HG03095 (cell line): ENCODE measurements around the gene HECTD4.
"Not testable (repeated sequence)": the region's sequence is repeated elsewhere in the genome, so short reads cannot be mapped to it uniquely, and the experiment has no call there.

Experiments
- ATAC-seq: cut with Tn5 transposase; IDR thresholded peaks from one replicate; pipeline ENCODE4 v1.9.1; 2021; ENCODE audit warnings: moderate library complexity; ENCODE audit not compliant: unreplicated experiment

HECTD4 gene

GRCh38 chr12:112126911-112127310 lies 255.3 kb downstream of the HECTD4 start:
- no peak for ATAC-seq

DNA sequence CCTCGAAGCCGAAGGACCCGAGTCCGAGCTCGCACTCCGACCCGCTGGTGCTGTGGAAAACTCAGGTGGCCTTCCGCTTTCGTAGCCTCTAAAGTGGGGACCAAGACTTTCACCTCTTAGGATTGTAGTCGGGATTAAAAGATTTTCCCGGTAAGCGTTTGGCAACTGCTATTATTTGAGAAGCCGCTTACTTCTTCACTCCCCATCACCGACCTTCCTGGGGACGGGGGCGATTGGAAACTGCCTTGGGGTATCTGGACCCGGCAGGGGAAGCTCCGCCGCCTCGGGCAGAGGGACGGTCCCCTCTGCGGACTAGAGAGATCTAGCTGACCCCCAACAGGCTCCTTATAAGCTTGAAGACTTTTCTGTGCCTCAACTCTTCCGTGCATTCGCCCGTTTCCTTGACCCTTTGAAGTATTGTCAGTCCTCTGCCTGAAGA lies 256.2 kb downstream of the HECTD4 start:
- no peak for ATAC-seq

DNA sequence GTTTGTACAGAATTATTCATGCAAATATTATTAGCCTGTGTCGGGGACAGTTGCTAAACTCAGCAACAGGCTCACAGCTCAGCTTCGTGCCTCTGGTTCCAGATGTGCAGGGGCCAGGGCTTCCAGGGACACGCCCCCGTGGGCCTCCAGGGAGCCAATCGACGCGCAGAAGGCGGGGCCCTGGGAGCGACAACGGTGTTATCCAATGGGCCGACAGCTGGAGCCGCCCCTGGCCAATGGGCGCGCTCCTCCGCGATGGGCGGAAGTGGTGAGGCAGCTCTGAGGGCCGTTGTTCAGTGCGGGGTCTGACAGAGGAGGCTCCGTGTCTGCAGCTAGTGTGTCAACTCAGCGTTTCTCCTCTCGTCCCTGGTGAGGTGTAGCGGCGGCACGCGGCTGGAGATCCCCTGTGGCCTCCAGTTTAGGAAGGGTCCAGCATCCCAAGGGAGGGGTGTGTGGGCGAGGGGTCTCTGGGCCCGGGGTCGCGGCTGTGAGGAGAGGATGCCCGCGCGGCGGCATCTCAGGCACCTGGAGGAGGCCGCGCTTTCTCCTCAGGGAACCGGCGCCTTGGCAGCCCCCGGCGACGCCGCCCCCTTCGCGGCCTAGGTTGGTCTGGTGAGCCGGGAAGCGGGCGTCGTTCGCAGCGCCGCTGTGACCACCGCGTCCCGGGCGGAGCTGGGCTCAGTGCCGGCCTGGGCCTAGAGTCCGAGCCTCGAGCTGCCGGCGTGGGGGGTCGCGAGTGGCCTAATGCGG lies 256.8 kb downstream of the HECTD4 start, which contains the start of gene TRAFD1:
TSS of gene TRAFD1 (plus strand) at position 311 of the 750 bp plus-strand sequence. CDS start 4,963 bp downstream, outside the sequence.
- peak; percentile 88 for ATAC-seq

- ATAC-seq, result no peak
Measured at GRCh38 chr12:112124918-112125249, 257.3 kb downstream of the HECTD4 start.

DNA sequence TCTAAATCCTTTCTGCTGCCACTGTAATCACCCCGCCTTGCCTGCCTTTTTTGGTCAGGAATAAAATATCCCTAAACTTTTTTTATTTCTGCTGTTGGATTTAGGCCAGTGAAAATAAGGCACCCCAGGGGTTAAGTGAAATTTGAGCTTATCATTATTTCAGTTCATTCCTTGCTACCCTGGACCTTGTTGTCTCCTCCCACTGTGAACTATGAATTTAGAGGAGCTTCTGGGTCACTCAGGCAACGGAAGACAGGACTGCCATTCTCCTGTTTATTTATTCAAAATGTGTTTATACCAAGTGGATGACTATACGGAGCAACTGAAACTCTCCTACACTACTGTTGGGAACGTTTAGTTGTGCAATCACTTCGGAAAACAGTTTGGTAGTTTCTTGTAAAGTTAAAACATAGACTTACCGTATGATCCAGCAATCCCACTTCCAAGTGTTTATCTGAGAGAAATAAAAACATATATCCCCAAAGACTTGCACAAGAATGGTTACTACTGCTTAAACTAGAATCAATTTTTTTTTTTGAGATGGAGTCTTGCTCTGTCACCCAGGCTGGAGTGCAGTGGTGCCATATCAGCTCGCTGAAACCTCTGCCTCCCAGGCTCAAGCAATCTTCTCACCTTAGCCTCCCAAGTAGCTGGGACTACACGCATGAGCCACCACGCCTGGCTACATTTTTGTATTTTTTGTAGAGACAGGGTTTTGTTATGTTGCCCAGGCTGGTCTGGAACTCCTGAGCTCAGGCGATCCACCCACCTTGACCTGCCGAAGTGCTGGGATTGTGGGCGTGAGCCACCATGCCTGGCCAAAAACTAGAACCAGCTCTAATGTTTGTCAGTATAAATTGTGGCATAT lies 259.2 kb downstream of the HECTD4 start:
- ATAC-seq, result no peak

DNA sequence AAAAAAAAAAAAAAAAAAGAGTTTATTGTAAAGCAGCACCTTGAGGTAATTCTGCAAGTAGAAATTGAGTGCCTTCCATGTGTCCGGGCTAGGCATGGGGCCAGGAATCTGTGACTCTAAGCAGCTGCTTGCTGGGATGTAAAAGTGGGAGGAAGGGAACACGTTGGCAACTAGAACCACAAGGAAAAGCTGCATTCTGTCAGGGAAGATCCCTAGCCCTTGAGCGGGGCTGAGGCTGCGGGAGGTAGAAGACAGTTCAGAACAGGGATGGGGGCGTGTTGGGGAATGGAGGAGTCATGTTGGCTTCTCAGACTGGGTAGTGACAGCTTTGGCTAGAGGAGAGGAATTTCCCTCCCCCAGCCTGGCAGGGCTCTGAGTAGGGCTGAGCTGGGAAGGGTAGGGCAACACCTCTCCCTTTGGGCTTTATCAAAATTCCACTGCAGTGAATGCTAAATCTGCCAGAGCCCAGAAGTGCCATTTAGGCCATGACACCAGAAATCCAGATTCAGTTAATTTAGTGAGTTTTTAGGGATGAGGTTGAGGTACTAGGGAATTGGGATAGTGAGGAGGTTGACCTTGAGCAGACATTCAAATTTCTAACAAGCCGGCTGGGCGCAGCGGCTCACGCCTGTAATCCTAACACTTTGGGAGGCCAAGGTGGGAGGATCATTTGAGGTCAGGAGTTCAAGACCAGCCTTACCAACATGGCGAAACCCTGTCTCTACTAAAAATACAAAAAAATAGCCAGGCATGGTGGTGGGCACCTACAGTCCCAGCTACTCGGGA lies 260.3 kb downstream of the HECTD4 start:
- no peak for ATAC-seq

DNA sequence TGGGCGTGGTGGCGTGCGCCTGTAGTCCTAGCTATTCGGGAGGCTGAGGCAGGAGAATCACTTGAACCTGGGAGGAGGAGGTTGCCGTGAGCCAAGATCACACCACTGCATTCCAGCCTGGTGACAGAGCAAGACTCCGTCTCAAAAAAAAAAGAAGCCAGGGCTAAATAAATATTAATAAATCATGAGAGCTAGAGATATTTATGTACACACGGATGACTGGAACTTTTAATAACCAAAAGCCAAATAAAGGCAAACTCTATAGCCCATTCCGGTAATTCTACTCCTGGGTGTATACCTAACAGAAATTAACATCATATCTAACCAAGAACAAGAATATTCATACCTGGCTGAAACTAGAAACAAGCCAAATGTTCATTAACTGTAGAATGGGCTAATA lies 264.5 kb downstream of the HECTD4 start:
- ATAC-seq, result no peak

DNA sequence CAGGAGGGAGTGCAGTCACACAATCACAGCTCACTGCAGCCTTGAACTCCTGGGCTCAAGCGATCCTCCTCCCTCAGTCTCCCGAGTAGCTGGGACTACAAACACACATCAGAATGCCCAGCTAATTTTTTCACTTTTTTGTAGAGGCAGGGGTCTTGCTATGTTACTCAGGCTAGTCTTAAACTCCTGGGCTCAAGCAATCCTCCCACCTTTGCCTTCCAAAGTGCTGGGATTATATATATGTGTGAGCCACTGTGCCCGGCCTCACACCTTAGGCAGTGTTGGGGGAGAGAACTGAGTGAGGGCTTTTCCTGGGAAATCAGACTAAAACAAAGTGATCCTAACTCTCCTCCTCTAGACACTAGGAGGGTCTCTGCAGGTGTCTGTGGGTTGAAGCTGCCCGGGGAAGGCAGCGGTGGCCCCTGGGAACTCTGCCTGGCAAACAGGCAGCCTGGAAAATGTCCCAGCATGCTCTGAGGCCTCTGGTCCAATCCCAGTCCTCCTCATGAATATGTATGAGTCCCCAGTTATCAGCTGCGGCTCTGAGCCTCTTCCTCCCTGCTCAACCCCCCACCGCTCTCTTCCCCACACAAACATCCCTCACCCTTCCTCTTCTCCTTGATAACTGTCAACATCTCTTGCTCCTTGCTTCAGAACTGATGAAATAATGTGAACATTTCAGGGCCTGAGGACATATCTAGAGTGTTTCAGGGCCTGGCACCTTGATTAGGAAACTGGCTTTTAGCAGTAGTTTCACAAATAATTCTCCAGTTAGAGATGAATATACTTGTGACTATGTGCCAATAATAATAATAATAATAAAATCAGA lies 265.8 kb downstream of the HECTD4 start:
- ATAC-seq, result no peak

DNA sequence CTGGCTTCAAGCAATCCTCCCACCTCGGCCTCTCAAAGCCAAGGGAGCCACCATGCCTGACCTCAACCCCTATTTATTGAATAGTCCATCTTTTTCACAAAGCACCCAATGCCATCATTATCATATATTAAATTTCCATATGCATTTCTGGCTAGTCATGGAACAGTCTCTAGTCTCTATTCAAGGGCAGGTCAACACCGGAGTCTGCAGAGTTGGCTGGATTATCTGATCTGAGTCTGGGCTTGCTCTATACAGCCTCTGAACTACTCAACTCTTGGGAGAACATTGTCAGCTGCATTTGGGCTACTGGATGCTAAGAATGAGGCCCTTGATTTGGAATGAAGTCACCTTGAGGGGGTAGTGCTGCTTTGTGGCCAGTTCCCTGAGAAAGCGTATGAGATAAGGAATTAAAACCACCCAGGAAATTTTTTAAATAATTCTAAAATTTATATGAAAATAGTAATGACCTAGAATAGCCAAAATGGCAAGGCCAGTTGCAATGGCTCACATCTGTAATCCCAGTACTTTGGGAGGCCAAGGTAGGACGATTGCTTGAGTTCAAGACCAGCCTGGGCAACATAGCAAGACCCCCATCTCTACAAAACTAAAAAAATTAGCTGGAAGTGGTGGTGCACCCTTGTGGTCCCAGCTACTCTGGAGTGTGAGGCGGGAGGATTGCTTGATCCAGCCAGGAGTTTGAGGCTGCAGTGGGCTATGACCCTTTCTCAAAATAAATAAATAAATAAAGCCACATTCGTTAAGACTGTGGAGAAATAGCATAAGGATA lies 266.8 kb downstream of the HECTD4 start:
- no peak for ATAC-seq

GRCh38 chr12:112112409-112113133 lies 269.7 kb downstream of the HECTD4 start:
- no peak for ATAC-seq

DNA sequence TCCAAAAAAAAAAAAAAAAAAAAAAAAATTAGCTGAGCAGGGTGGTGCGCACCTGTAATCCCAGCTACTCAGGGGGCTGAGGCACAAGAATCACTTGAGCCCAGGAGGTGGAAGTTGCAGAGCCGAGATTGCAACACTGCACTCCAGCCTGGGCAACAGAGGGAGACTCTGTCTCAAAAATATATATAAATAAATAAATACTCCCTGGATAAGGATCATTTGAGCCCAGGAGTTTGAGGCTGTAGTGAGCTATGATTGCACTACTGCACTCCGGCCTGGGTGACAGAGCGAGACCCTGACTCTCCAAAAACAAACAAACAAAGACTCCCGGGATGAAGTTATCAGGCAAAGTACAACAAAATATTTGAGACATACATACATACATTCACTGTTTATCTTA lies 270.3 kb downstream of the HECTD4 start:
- no peak for ATAC-seq

GRCh38 chr12:112110787-112111662 lies 271.2 kb downstream of the HECTD4 start:
- ATAC-seq, result not testable (repeated sequence)
